Ascending aorta (tissue), 2 donors: Measurements from ENCODE around the gene RGS3. TPM values are rescaled to one million over a fixed set of nuclear protein-coding genes. Genes with fewer than 3 reads are reported as not detected.

Experiments used
- DNase-seq, 2 donors: peaks; one replicate each; pipeline ENCODE4 v3.0.0-alpha.2; 2019; ENCODE audit warnings: low spot score in 2 of 2
- H3K27ac ChIP-seq, 2 donors: fragments of 200-600 bp; sonication (generic); one replicate each; pipeline ENCODE4 v1.5.1; 2016 to 2017; ENCODE audit warnings: mild to moderate bottlenecking in 1 of 2
- H3K27me3 ChIP-seq: fragments of 200-600 bp; sonication (generic); one replicate; pipeline ENCODE4 v1.5.1; 2017
- H3K36me3 ChIP-seq, 2 donors: fragments of 200-600 bp; sonication (generic); one replicate each; pipeline ENCODE4 v1.5.1; 2016
- H3K4me1 ChIP-seq, 2 donors: fragments of 200-600 bp; sonication (generic); one replicate each; pipeline ENCODE4 v1.5.1; 2016 to 2017; ENCODE audit warnings: mild to moderate bottlenecking in 1 of 2
- H3K4me3 ChIP-seq, 2 donors: fragments of 200-600 bp; sonication (generic); one replicate each; pipeline ENCODE4 v1.5.1; 2016 to 2017; ENCODE audit warnings: mild to moderate bottlenecking in 1 of 2
- H3K9me3 ChIP-seq, 2 donors: fragments of 200-600 bp; sonication (generic); one replicate each; pipeline ENCODE4 v1.5.1; 2016
- intact Hi-C: fragments of 100-400 bp; cut with DNase I; formaldehyde crosslinking; loops from one replicate; pipeline ENCODE4 v1.15.1; 2023
- total RNA-seq: library from RNA; depleted of rRNA; stranded (reverse); fragments of >200 nt; gene quantifications from one replicate; pipeline ENCODE4 v1.1.0, GENCODE V29; 2016
- TF ChIP-seq, protein P1 (sequence below), 3 experiments: fragments of 200-600 bp in 2 of 3; fragments of 450-650 bp in 1 of 3; sonication (generic) in 2 of 3; IDR thresholded peaks; one replicate each; pipeline ENCODE4 v1.5.1; 2016 to 2019; ENCODE audit warnings: antibody characterized with exemption in 3 of 3, mild to moderate bottlenecking in 1 of 3, moderate library complexity in 1 of 3

The RGS3 gene
- total RNA-seq, 1 donor from 2014 or later: 125 TPM

DNA sequence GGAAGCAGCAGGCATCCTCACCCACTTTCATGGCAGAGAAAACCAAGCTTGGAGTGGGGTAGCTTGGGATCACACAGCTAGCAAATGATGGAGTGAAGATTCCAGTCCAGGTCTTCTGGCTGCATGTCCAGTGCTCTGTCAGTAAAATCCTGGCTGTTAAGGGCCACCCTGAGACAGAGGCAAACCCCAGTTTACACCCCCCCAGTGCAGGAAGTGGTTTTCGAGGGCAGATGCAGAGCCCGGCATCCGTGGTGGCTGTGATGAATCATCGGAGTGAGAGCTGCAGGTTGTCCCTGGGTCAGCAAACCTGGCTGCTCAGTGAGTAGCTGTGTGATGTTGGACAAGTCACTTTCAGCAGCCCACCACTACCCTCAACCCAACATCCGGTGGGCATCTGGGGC, 115.4 kb downstream of the RGS3 start:
- Histone ChIP-seq H3K4me1 (peaks cover 34 to 71% of the 10 kb centered on the region in 2 donors), H3K27me3 (no peaks in the 10 kb centered on the region), H3K27ac (peak overlapping the region; percentile 93 to 96), H3K9me3 (no peaks in the 10 kb centered on the region), H3K36me3 (peaks cover 8 to 10% of the 10 kb centered on the region in 2 donors), H3K4me3 (no peak overlapping the region)
- DNase-seq: peak; percentile 66 to 90
- TF ChIP-seq, protein P1, sequence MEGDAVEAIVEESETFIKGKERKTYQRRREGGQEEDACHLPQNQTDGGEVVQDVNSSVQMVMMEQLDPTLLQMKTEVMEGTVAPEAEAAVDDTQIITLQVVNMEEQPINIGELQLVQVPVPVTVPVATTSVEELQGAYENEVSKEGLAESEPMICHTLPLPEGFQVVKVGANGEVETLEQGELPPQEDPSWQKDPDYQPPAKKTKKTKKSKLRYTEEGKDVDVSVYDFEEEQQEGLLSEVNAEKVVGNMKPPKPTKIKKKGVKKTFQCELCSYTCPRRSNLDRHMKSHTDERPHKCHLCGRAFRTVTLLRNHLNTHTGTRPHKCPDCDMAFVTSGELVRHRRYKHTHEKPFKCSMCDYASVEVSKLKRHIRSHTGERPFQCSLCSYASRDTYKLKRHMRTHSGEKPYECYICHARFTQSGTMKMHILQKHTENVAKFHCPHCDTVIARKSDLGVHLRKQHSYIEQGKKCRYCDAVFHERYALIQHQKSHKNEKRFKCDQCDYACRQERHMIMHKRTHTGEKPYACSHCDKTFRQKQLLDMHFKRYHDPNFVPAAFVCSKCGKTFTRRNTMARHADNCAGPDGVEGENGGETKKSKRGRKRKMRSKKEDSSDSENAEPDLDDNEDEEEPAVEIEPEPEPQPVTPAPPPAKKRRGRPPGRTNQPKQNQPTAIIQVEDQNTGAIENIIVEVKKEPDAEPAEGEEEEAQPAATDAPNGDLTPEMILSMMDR (IDR thresholded peaks at IDR 0.05): no peak
- intact Hi-C loops: no loop called here

DNA sequence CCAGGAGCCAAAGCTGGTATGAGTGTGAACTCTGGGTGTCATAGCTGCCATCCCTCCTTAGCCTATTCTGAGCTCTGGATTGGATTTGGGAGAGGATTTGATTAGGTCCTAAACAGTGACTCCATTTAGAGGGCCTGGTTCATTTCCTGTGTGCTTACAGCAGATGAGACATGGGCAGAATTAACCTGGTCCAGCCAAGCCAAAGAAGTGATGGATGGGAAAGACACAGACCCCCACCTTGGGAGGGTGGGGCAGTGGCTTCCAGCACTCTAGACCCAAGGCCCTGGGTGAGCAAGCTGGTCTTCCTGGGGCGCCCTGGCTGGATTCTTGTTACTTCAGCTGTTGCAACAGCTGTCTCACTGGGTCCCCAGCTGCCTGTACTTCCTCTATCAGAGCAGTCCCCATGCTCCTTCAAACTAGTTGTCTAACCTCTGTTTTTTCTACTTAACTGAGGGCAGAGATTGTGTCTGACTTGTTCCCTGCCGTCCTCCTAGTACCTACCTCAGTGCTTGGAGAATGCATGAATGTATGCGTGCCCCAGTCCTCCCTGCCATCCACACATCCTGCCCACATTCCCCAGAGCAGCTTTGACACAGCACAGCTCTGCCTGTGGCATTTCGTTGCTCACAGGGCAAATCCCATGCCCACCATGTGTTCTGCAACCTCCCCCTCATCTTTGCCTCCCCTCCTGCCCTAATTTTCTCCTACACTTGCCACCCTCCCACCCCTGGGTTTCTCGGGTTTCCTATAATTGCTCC, 115.9 kb downstream of the RGS3 start:
- TF ChIP-seq, protein P1 (IDR thresholded peaks at IDR 0.05): no peak
- no peak overlapping the region for H3K4me3 ChIP-seq
- no peak for DNase-seq
- peak overlapping the region; percentile 93 to 96 for H3K27ac ChIP-seq
- H3K4me1 ChIP-seq: peaks cover 31 to 65% of the 10 kb centered on the region in 2 donors
- H3K9me3 ChIP-seq: no peaks in the 10 kb centered on the region
- no peaks in the 10 kb centered on the region for H3K27me3 ChIP-seq
- intact Hi-C loops: loop anchor here (1.0 to 2.0 kb wide), 2 partner anchors 14 to 59 kb away; no protein-coding TSS in a partner anchor
- peaks cover 13 to 15% of the 10 kb centered on the region in 2 donors for H3K36me3 ChIP-seq

DNA sequence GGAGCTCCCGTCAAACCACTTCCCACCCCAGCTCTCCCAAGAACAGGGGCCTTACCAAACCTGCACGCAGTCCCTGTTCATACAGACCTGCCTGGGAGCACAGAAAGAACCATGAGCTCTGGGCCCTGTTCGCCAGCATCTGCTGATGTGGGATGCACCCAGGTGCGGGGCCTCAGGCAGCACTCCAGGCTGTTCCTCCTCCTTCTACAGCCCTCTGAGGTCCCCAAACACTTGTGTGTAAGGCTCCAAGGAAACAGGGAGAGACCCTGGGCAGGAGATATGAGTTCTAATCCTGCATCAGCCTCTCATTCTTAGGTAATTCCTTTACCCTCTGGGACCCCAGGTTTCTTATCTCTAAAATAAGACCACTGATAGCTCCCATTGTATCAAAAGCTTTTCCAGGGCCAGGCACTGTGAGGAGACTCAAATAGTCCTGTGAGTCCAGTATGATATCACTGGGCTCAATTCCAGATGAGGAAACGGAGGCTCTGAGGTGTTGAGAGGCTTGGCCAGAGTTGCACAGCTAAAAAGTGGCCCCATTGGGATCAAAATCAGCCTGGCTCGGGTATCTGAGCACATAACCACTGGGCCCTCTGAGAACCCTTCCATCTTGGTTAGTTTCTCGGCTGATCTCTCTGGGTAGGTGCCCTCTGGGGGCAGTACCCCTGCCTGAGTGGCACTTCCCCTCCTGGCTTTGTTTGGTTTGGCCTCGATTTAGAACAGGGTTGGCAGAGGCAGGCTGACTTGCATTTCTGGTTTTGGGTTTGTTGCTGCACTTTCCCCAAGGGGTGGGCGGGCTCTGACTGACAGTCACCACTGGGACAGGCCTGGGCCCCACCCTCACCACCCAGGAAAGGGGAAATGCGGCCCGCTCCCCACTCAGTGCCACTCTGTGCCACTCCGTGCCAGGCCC, 116.8 kb downstream of the RGS3 start:
- H3K27ac ChIP-seq: peak overlapping the region; percentile 93 to 96
- DNase-seq: peak; percentile 83 to 96
- H3K27me3 ChIP-seq: no peaks in the 10 kb centered on the region
- peak overlapping the region in 1 of 2 donors; percentile 44 for H3K4me3 ChIP-seq
- H3K36me3 ChIP-seq: peaks cover 22 to 24% of the 10 kb centered on the region in 2 donors
- intact Hi-C loops: loop anchor here (1.0 to 2.0 kb wide), 2 partner anchors 15 to 59 kb away; no protein-coding TSS in a partner anchor
- peaks cover 29 to 64% of the 10 kb centered on the region in 2 donors for H3K4me1 ChIP-seq
- TF ChIP-seq, protein P1 (IDR thresholded peaks at IDR 0.05): peak in 1 of 3 experiments; percentile 17
- no peaks in the 10 kb centered on the region for H3K9me3 ChIP-seq

GRCh38 chr9:113580954-113581311, 117.4 kb downstream of the RGS3 start:
- Histone ChIP-seq H3K27ac (peak overlapping the region; percentile 93 to 96), H3K9me3 (no peaks in the 10 kb centered on the region), H3K4me1 (peaks cover 34 to 66% of the 10 kb centered on the region in 2 donors), H3K27me3 (no peaks in the 10 kb centered on the region), H3K4me3 (peak overlapping the region in 1 of 2 donors; percentile 44), H3K36me3 (peaks cover 26 to 30% of the 10 kb centered on the region in 2 donors)
- intact Hi-C loops: loop anchor here (1.0 to 2.0 kb wide), 2 partner anchors 16 to 60 kb away; no protein-coding TSS in a partner anchor
- no peak for DNase-seq
- TF ChIP-seq, protein P1 (IDR thresholded peaks at IDR 0.05): no peak

- TF ChIP-seq, protein P1 (IDR thresholded peaks at IDR 0.05): peak in 2 of 3 experiments; percentile 29 to 60
- H3K27ac ChIP-seq: peak overlapping the region; percentile 93 to 96
- no peaks in the 10 kb centered on the region for H3K9me3 ChIP-seq
- H3K27me3 ChIP-seq: no peaks in the 10 kb centered on the region
- peak overlapping the region; percentile 41 to 44 for H3K4me3 ChIP-seq
- peaks cover 26 to 40% of the 10 kb centered on the region in 2 donors for H3K36me3 ChIP-seq
- peaks cover 34 to 71% of the 10 kb centered on the region in 2 donors for H3K4me1 ChIP-seq
- intact Hi-C loops: loop anchor here (2.0 kb wide), 1 partner anchor 61 kb away; no protein-coding TSS in a partner anchor
- peak; percentile 59 to 88 for DNase-seq
These were observed 118.6 kb downstream of the RGS3 start for GRCh38 chr9:113581865-113582697.
